ENCODE measurements around the gene SYS1.
A peak's percentile ranks its signal among the peaks of the same experiment; 100 is the strongest.

Gene SYS1

DNA sequence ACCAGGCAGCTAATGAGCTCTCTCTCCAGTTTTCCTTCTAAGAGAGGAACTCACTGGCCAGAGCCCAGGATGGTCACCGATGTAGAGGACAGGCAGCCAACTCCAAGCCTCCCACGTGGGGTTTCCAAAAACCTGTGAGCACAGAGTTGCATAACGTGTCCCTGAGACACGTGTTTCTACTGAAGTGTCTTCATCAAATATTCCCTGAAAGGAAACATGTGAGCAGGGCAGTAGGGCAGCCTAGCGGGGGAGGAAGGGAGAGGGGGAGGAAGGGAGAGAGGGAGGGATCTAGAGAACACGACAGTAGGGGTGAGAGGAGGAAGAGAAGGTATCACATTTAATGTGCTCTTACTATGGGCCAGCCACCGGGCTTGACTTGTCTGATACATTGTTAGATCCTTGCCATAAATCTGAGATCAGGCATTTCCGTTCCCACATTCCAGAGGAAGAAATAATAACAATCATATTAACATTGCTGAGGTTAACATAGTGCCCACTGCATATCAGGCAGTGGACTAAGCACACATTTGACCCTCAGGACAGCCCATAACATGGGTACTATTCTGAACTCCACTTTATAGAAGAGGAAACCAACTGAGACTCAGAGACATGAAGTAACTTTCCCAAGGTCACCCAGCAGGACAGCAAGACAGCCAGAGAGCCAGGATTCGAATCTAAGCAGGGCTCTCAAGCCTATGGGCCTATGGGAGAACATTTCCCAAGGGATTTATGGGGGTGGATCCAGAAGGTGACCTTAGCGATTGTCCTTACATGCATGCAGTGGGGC is 4.5 kb upstream of the SYS1 start:
- DNase-seq (ENCODE audit: low read depth, low spot score) = no peak
- Histone ChIP-seq H3K4me1 (ENCODE audit: control insufficient read depth, insufficient read depth, low read length) (no peaks in the 10 kb centered on the region), H3K9me3 (ENCODE audit: control insufficient read depth, insufficient read depth, low read length) (no peaks in the 10 kb centered on the region), H3K27ac (ENCODE audit: low read length) (no peak overlapping the region), H3K36me3 (ENCODE audit: control insufficient read depth, insufficient read depth, low read length) (no peaks in the 10 kb centered on the region), H3K27me3 (ENCODE audit: control insufficient read depth, insufficient read depth, low read length) (no peaks in the 10 kb centered on the region), H3K4me3 (ENCODE audit: low read length) (no peak overlapping the region)
- no CpG with 5 or more reads among the region's 10 CpGs for WGBS (ENCODE audit: insufficient coverage, insufficient read length)

DNA sequence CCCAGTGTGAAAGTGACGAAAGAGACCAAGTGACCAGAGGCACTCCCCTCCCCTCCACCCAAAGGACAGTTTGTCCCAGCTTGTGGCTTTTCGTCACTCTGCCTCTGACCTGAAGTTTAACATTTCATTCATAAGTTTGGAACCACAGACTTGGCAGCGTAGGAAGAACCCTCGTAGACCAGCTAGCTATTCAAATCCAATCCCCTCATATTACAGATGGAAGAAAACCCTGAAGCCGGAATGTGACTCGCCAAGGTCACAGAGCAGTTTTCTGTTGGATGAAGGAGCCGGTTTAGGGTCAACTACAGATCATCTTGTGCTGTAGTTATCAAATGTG is 3.9 kb upstream of the SYS1 start:
- Histone ChIP-seq H3K27ac (ENCODE audit: low read length) (no peak overlapping the region), H3K4me3 (ENCODE audit: low read length) (no peak overlapping the region), H3K27me3 (ENCODE audit: control insufficient read depth, insufficient read depth, low read length) (no peaks in the 10 kb centered on the region), H3K9me3 (ENCODE audit: control insufficient read depth, insufficient read depth, low read length) (no peaks in the 10 kb centered on the region), H3K36me3 (ENCODE audit: control insufficient read depth, insufficient read depth, low read length) (no peaks in the 10 kb centered on the region), H3K4me1 (ENCODE audit: control insufficient read depth, insufficient read depth, low read length) (no peaks in the 10 kb centered on the region)
- no peak for DNase-seq (ENCODE audit: low read depth, low spot score)
- WGBS (ENCODE audit: insufficient coverage, insufficient read length) = no CpG with 5 or more reads among the region's 7 CpGs

- Histone ChIP-seq H3K27ac (ENCODE audit: low read length) (no peak overlapping the region), H3K27me3 (ENCODE audit: control insufficient read depth, insufficient read depth, low read length) (no peaks in the 10 kb centered on the region), H3K4me3 (ENCODE audit: low read length) (no peak overlapping the region), H3K36me3 (ENCODE audit: control insufficient read depth, insufficient read depth, low read length) (no peaks in the 10 kb centered on the region), H3K4me1 (ENCODE audit: control insufficient read depth, insufficient read depth, low read length) (no peaks in the 10 kb centered on the region), H3K9me3 (ENCODE audit: control insufficient read depth, insufficient read depth, low read length) (no peaks in the 10 kb centered on the region)
- WGBS (ENCODE audit: insufficient coverage, insufficient read length) = no CpG with 5 or more reads among the region's 9 CpGs
- DNase-seq (ENCODE audit: low read depth, low spot score) = no peak
Observed at GRCh38 chr20:45359406-45360148, 3.4 kb upstream of the SYS1 start.

- Histone ChIP-seq H3K4me1 (ENCODE audit: control insufficient read depth, insufficient read depth, low read length) (no peaks in the 10 kb centered on the region), H3K27ac (ENCODE audit: low read length) (no peak overlapping the region), H3K27me3 (ENCODE audit: control insufficient read depth, insufficient read depth, low read length) (no peaks in the 10 kb centered on the region), H3K36me3 (ENCODE audit: control insufficient read depth, insufficient read depth, low read length) (0 out of 2 replicates have a peak, but pooled peaks cover 2% of the 10 kb centered on the region), H3K4me3 (ENCODE audit: low read length) (no peak overlapping the region), H3K9me3 (ENCODE audit: control insufficient read depth, insufficient read depth, low read length) (no peaks in the 10 kb centered on the region)
- WGBS (ENCODE audit: insufficient coverage, insufficient read length) = no CpG with 5 or more reads among the region's 6 CpGs
- DNase-seq (ENCODE audit: low read depth, low spot score) = no peak
Observed at GRCh38 chr20:45361793-45362192, 1.2 kb upstream of the SYS1 start.

DNA sequence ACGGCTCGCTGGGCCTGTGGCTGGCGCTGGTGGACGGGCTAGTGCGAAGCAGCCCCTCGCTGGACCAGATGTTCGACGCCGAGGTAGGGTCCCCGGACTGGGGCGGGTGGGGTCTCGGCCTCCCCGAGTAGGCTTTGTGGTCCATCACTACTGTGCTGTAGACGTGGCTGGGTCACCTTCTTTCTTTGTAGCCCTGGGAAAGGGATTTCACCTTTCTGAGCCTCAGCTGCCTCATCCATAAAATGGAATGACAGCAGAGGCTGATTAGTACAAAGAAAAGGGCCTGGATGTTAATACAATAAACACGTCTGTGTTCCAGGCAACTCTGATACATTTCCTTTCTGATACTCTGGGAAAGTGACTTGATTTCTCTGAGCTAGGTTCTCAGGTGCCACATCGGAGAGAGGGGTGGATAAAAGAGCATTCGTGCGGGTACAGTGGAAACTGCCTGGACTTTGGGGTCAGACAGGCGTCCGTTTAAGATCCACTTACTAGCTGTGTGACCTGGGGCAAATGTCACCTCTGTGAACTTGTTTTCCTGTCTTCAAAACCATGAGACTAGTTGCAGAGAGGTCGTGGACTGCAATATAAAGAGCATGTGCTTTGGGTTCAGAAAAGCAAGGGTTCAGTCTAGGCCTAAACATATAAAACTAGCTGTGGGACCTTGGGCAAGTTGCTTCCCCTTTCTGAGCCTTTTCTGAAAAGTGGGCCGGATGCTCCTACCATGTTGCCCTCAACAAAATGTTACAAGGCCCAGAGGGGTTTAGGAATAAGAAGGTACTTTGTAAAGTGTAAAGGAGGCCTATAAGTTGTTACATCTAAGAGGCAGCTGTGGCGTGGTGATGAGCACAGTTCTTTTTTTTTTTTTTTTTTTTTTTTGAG is 896 bp downstream of the SYS1 start:
- Histone ChIP-seq H3K27ac (ENCODE audit: low read length) (no peak overlapping the region), H3K4me1 (ENCODE audit: control insufficient read depth, insufficient read depth, low read length) (no peaks in the 10 kb centered on the region), H3K4me3 (ENCODE audit: low read length) (peak overlapping the region; percentile 61), H3K9me3 (ENCODE audit: control insufficient read depth, insufficient read depth, low read length) (no peaks in the 10 kb centered on the region), H3K36me3 (ENCODE audit: control insufficient read depth, insufficient read depth, low read length) (peaks cover 6% of the 10 kb centered on the region; the same call in 1 of the 2 replicates), H3K27me3 (ENCODE audit: control insufficient read depth, insufficient read depth, low read length) (no peaks in the 10 kb centered on the region)
- no peak for DNase-seq (ENCODE audit: low read depth, low spot score)
- WGBS (ENCODE audit: insufficient coverage, insufficient read length) = no CpG with 5 or more reads among the region's 23 CpGs

DNA sequence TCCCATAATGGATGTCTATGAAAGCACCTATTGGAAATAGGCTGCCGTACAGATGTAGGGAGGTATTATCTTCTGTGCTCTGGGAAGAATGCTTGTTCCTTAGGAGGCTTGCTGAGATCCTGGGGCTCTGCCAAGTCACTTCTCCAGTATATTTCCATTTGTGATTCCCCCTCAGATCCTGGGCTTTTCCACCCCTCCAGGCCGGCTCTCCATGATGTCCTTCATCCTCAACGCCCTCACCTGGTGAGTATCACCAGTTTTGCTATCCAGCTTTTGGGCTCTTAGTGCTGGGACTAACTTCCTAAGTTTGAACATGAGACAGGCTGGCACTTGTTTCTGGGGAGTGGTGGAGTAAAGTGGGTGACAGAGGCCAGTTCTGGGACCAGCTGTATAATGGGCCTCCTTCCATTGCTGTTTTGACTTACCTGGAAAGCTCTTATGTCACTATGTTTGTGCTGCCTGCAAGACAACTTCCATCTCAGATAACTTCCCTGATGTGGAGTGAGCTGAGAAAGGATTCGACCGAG is 2.6 kb downstream of the SYS1 start:
- H3K4me1 ChIP-seq (ENCODE audit: control insufficient read depth, insufficient read depth, low read length) = no peaks in the 10 kb centered on the region
- no CpG with 5 or more reads among the region's 5 CpGs for WGBS (ENCODE audit: insufficient coverage, insufficient read length)

GRCh38 chr20:45366192-45366591 is 3.2 kb downstream of the SYS1 start:
- WGBS (ENCODE audit: insufficient coverage, insufficient read length) = no CpG with 5 or more reads among the region's 1 CpG
- peaks cover 6% of the 10 kb centered on the region; the same call in 1 of the 2 replicates for H3K36me3 ChIP-seq (ENCODE audit: control insufficient read depth, insufficient read depth, low read length)
- no peak for DNase-seq (ENCODE audit: low read depth, low spot score)
- no peaks in the 10 kb centered on the region for H3K4me1 ChIP-seq (ENCODE audit: control insufficient read depth, insufficient read depth, low read length)
- no peaks in the 10 kb centered on the region for H3K9me3 ChIP-seq (ENCODE audit: control insufficient read depth, insufficient read depth, low read length)
- H3K27ac ChIP-seq (ENCODE audit: low read length) = no peak overlapping the region
- H3K27me3 ChIP-seq (ENCODE audit: control insufficient read depth, insufficient read depth, low read length) = no peaks in the 10 kb centered on the region
- H3K4me3 ChIP-seq (ENCODE audit: low read length) = no peak overlapping the region

More for the DNA sequence above, 2.6 kb downstream of the SYS1 start:
- peaks cover 6% of the 10 kb centered on the region; the same call in 1 of the 2 replicates for H3K36me3 ChIP-seq (ENCODE audit: control insufficient read depth, insufficient read depth, low read length)
- H3K9me3 ChIP-seq (ENCODE audit: control insufficient read depth, insufficient read depth, low read length) = no peaks in the 10 kb centered on the region
- no peak overlapping the region for H3K4me3 ChIP-seq (ENCODE audit: low read length)
- no peak overlapping the region for H3K27ac ChIP-seq (ENCODE audit: low read length)
- H3K27me3 ChIP-seq (ENCODE audit: control insufficient read depth, insufficient read depth, low read length) = no peaks in the 10 kb centered on the region
- no peak for DNase-seq (ENCODE audit: low read depth, low spot score)

DNA sequence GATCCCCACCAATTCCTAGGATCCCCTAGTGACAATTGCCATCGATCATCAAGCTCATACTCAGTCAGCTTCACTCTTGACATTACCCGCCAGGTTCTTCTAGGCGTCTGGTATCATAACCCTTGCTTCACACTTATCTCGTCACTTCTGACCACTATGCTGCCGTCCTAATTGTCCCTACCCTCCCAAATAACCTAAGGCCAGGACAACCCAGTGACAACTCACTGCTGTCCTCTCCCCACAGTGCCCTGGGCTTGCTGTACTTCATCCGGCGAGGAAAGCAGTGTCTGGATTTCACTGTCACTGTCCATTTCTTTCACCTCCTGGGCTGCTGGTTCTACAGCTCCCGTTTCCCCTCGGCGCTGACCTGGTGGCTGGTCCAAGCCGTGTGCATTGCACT is 3.7 kb downstream of the SYS1 start:
- Histone ChIP-seq H3K4me3 (ENCODE audit: low read length) (no peak overlapping the region), H3K36me3 (ENCODE audit: control insufficient read depth, insufficient read depth, low read length) (peaks cover 6% of the 10 kb centered on the region; the same call in 1 of the 2 replicates), H3K9me3 (ENCODE audit: control insufficient read depth, insufficient read depth, low read length) (no peaks in the 10 kb centered on the region), H3K27me3 (ENCODE audit: control insufficient read depth, insufficient read depth, low read length) (no peaks in the 10 kb centered on the region), H3K4me1 (ENCODE audit: control insufficient read depth, insufficient read depth, low read length) (no peaks in the 10 kb centered on the region), H3K27ac (ENCODE audit: low read length) (no peak overlapping the region)
- WGBS (ENCODE audit: insufficient coverage, insufficient read length) = no CpG with 5 or more reads among the region's 11 CpGs
- no peak for DNase-seq (ENCODE audit: low read depth, low spot score)

DNA sequence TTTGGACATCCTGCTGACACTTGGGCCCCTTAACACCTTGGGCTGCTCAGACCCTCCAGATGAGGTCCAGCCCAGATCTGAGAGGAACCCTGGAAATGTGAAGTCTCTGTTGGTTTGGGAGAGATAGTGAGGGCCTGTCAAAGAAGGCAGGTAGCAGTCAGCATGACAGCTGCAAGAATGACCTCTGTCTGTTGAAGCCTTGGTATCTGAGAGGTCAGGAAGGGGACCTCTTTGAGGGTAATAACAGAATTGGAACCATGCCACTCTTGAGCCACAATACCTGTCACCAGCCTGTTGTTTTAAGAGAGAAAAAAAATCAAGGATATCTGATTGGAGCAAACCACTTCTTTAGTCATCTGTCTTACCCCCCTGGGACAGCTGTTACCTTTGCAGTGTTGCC is 4.2 kb downstream of the SYS1 start:
- Histone ChIP-seq H3K36me3 (ENCODE audit: control insufficient read depth, insufficient read depth, low read length) (peaks cover 6% of the 10 kb centered on the region; the same call in 1 of the 2 replicates), H3K9me3 (ENCODE audit: control insufficient read depth, insufficient read depth, low read length) (no peaks in the 10 kb centered on the region), H3K27ac (ENCODE audit: low read length) (no peak overlapping the region), H3K4me1 (ENCODE audit: control insufficient read depth, insufficient read depth, low read length) (no peaks in the 10 kb centered on the region), H3K27me3 (ENCODE audit: control insufficient read depth, insufficient read depth, low read length) (no peaks in the 10 kb centered on the region), H3K4me3 (ENCODE audit: low read length) (no peak overlapping the region)
- no peak for DNase-seq (ENCODE audit: low read depth, low spot score)
